SK-N-SH (cell line): ENCODE measurements around the gene CCKAR. TPM values are rescaled to one million over a fixed set of nuclear protein-coding genes. Genes with fewer than 3 reads are reported as not detected.

Experiments used
- CTCF ChIA-PET: fragments of 300-600, 350-600 bp; formaldehyde crosslinking; extraction: SDS; loops from one replicate; lab custom pipeline; 2021; lab: Yijun Ruan, JAX
- POLR2A ChIA-PET: fragments of 350-600 bp; sonication (Branson Sonifier 250); formaldehyde crosslinking; extraction: SDS; loops from one replicate; lab custom pipeline; 2020; ENCODE audit warnings: antibody characterized with exemption, inconsistent platforms; lab: Yijun Ruan, JAX
- DNase-seq: peaks from one replicate; pipeline ENCODE4 v3.0.0; 2012
- H2AFZ ChIP-seq: fragments of 200-600 bp; sonication (generic); 2 replicates; pipeline ENCODE4 v1.8.1; 2016; ENCODE audit warnings: antibody characterized with exemption, mild to moderate bottlenecking, low read depth
- H3F3A ChIP-seq: fragments of 200-600 bp; sonication (generic); replicated peaks from 2 replicates; pipeline ENCODE3; 2016; ENCODE audit warnings: antibody characterized with exemption, mild to moderate bottlenecking; ENCODE audit not compliant: insufficient read depth
- H3K27ac ChIP-seq, 2 experiments: fragments of 200-500 bp in 1 of 2; fragments of 200-600 bp in 1 of 2; sonication (Bioruptor generic) in 1 of 2; sonication (generic), shearing (Covaris generic) in 1 of 2; 2 replicates each; pipeline versions ENCODE4 v1.5.1 to v1.6.1; 2014 to 2016; ENCODE audit warnings: low read depth in 2 of 2, inconsistent platforms in 1 of 2, low read length in 1 of 2, mild to moderate bottlenecking in 1 of 2, mixed read lengths in 1 of 2
- H3K27me3 ChIP-seq: fragments of 200-600 bp; sonication (generic), shearing (Covaris generic); 2 replicates; pipeline ENCODE4 v1.6.1; 2016; ENCODE audit warnings: mixed run types; ENCODE audit not compliant: insufficient read depth
- H3K36me3 ChIP-seq, 2 experiments: fragments of 200-500 bp in 1 of 2; fragments of 200-600 bp in 1 of 2; sonication (Bioruptor generic) in 1 of 2; sonication (generic) in 1 of 2; replicated peaks in 1 of 2; 2 replicates each; pipeline versions ENCODE3 to v1.5.1; 2014 to 2016; ENCODE audit warnings: low read length in 1 of 2, mild to moderate bottlenecking in 1 of 2; ENCODE audit not compliant: insufficient read depth in 2 of 2, control insufficient read depth in 1 of 2
- H3K4me1 ChIP-seq, 2 experiments: fragments of 200-500 bp in 1 of 2; fragments of 200-600 bp in 1 of 2; sonication (Bioruptor generic) in 1 of 2; sonication (generic), shearing (Covaris generic) in 1 of 2; 2 replicates each; pipeline versions ENCODE4 v1.5.1 to v1.6.1; 2014 to 2016; ENCODE audit warnings: low read depth in 1 of 2, low read length in 1 of 2, mixed run types in 1 of 2; ENCODE audit not compliant: insufficient read depth in 2 of 2, control insufficient read depth in 1 of 2
- H3K4me2 ChIP-seq: fragments of 200-600 bp; sonication (generic), shearing (Covaris generic); 2 replicates; pipeline ENCODE4 v1.6.1; 2017; ENCODE audit warnings: mixed run types
- H3K4me3 ChIP-seq, 2 experiments: fragments of 200-500 bp in 1 of 2; fragments of 200-600 bp in 1 of 2; sonication (Bioruptor generic) in 1 of 2; sonication (generic), shearing (Covaris generic) in 1 of 2; 2 replicates each; pipeline versions ENCODE4 v1.5.1 to v1.8.1; 2014 to 2016; ENCODE audit warnings: low read depth in 2 of 2, inconsistent platforms in 1 of 2, low read length in 1 of 2, mild to moderate bottlenecking in 1 of 2, mixed read lengths in 1 of 2, moderate library complexity in 1 of 2
- H3K79me2 ChIP-seq: fragments of 200-600 bp; sonication (generic); 2 replicates; pipeline ENCODE4 v1.8.1; 2017; ENCODE audit warnings: mild to moderate bottlenecking; ENCODE audit not compliant: insufficient read depth
- H3K9ac ChIP-seq: fragments of 200-600 bp; sonication (generic); 2 replicates; pipeline ENCODE4 v1.6.1; 2017; ENCODE audit warnings: mixed run types
- H3K9me2 ChIP-seq: fragments of 200-600 bp; sonication (generic); 2 replicates; pipeline ENCODE4 v1.6.1; 2017; ENCODE audit warnings: mixed run types
- H3K9me3 ChIP-seq: fragments of 200-600 bp; sonication (generic); 2 replicates; pipeline ENCODE4 v1.6.1; 2017; ENCODE audit warnings: mixed run types, mild to moderate bottlenecking, moderate library complexity
- H4K20me1 ChIP-seq: fragments of 200-600 bp; sonication (generic); 2 replicates; pipeline ENCODE4 v1.6.1; 2017; ENCODE audit warnings: mild to moderate bottlenecking, mixed run types; ENCODE audit not compliant: insufficient read depth
- CTCF ChIP-seq: fragments of 200-600 bp; sonication (generic); IDR thresholded peaks from 2 replicates; pipeline ENCODE4 v1.6.1; 2017; ENCODE audit warnings: antibody characterized with exemption, mild to moderate bottlenecking, moderate library complexity
- ELF1 ChIP-seq: IDR thresholded peaks from 2 replicates; pipeline ENCODE4 v1.4.0; 2012
- EP300 ChIP-seq, 2 experiments: IDR thresholded peaks; 2 replicates each; pipeline versions ENCODE4 v1.4.0 to v1.6.1; 2012; ENCODE audit warnings: borderline replicate concordance in 1 of 2, low read depth in 1 of 2, low read length in 1 of 2
- FOXJ3 ChIP-seq: sonication (generic); formaldehyde crosslinking; IDR thresholded peaks from 2 replicates; pipeline ENCODE4 v1.5.1; 2020; ENCODE audit warnings: mild to moderate bottlenecking, missing genetic modification reagents
- GATA2 ChIP-seq: sonication (generic); formaldehyde crosslinking; IDR thresholded peaks from 2 replicates; pipeline ENCODE4 v1.5.0; 2020; ENCODE audit warnings: mild to moderate bottlenecking, missing genetic modification reagents
- IRF3 ChIP-seq: fragments of 150-350 bp; IDR thresholded peaks from 2 replicates; pipeline ENCODE4 v1.6.1; 2016; ENCODE audit warnings: mild to moderate bottlenecking, low read depth, low read length
- JUND ChIP-seq: IDR thresholded peaks from 2 replicates; pipeline ENCODE4 v1.4.0; 2012
- MAX ChIP-seq: IDR thresholded peaks from 2 replicates; pipeline ENCODE4 v1.4.0; 2012; ENCODE audit warnings: low read depth
- MXI1 ChIP-seq: IDR thresholded peaks from 2 replicates; pipeline ENCODE4 v1.6.1; 2012; ENCODE audit warnings: mild to moderate bottlenecking, low read depth, low read length, improper control_type of control experiment
- NFIC ChIP-seq: IDR thresholded peaks from 2 replicates; pipeline ENCODE4 v1.4.0; 2012; ENCODE audit warnings: borderline replicate concordance
- PBX3 ChIP-seq: IDR thresholded peaks from 2 replicates; pipeline ENCODE4; 2012
- POLR2AphosphoS5 ChIP-seq: IDR thresholded peaks from 2 replicates; pipeline ENCODE4 v1.6.1; 2012; ENCODE audit warnings: low read depth, low read length
- RAD21 ChIP-seq: IDR thresholded peaks from 2 replicates; pipeline ENCODE4 v1.6.1; 2012; ENCODE audit warnings: mild to moderate bottlenecking, low read length
- RCOR1 ChIP-seq: fragments of 150-350 bp; IDR thresholded peaks from 2 replicates; pipeline ENCODE4 v1.6.1; 2017; ENCODE audit warnings: antibody characterized with exemption, low read length
- RXRA ChIP-seq: IDR thresholded peaks from 2 replicates; pipeline ENCODE4 v1.4.0; 2012; ENCODE audit warnings: low read depth, mild to moderate bottlenecking, borderline replicate concordance
- SIN3A ChIP-seq: IDR thresholded peaks from 2 replicates; pipeline ENCODE4 v1.6.1; 2012; ENCODE audit warnings: low read depth, mild to moderate bottlenecking, low read length, moderate library complexity, borderline replicate concordance
- TAF1 ChIP-seq: IDR thresholded peaks from 2 replicates; pipeline ENCODE4 v1.6.1; 2012; ENCODE audit warnings: low read depth, mild to moderate bottlenecking, low read length, moderate library complexity, borderline replicate concordance
- TEAD4 ChIP-seq: IDR thresholded peaks from 2 replicates; pipeline ENCODE4 v1.4.0; 2012; ENCODE audit warnings: mild to moderate bottlenecking, borderline replicate concordance; ENCODE audit not compliant: insufficient read depth
- ZBTB33 ChIP-seq: IDR thresholded peaks from 2 replicates; pipeline ENCODE4 v1.4.0; 2012; ENCODE audit warnings: low read depth, borderline replicate concordance
- WGBS: methylation state at CpG from one replicate; pipeline ENCODE4 v1.1.6; 2017; ENCODE audit warnings: low lambda C conversion rate; 5-methylcytosine and 5-hydroxymethylcytosine counted together
- polyA plus RNA-seq, 3 experiments: library from polyadenylated mRNA; depleted of rRNA; stranded (reverse); fragments of >200 nt; gene quantifications; 2 replicates each; pipeline ENCODE4 v1.2.3, GENCODE V29; 2012

The CCKAR gene
- polyA plus RNA-seq, 1 of the 3 experiments (the other 2 are of a cell fraction): not detected

- no peak for TF ChIP-seq ZBTB33
- TF ChIP-seq TEAD4: no peak
- TF ChIP-seq RCOR1: no peak
- TF ChIP-seq TAF1: no peak
- TF ChIP-seq RAD21: no peak
- no peak for TF ChIP-seq ELF1
- no peak for TF ChIP-seq GATA2 (CRISPR knock-in tag)
- no peak for TF ChIP-seq MXI1
These were observed 41.3 kb upstream of the CCKAR start (continued) for GRCh38 chr4:26531491-26532116.

- no peaks in the 10 kb centered on the region for H3K27me3 ChIP-seq
- H3F3A ChIP-seq: peaks cover 5% of the 10 kb centered on the region
- H4K20me1 ChIP-seq: no peaks in the 10 kb centered on the region
- 82% methylated on average over 5 of the region's 5 CpGs for WGBS
- peaks cover 0 to 7% of the 10 kb centered on the region in 2 experiments; a peak in 2 of 4 replicates for H3K4me1 ChIP-seq
- no peak overlapping the region for H2AFZ ChIP-seq
- no peak overlapping the region for H3K4me3 ChIP-seq
- H3K79me2 ChIP-seq: no peaks in the 10 kb centered on the region
- no peaks in the 10 kb centered on the region for H3K9me2 ChIP-seq
- no peak for TF ChIP-seq MXI1
- TF ChIP-seq MAX: no peak
- no peak for TF ChIP-seq ELF1
- TF ChIP-seq RAD21: no peak
- TF ChIP-seq SIN3A: no peak
- TF ChIP-seq GATA2 (CRISPR knock-in tag): no peak
- no peak for TF ChIP-seq CTCF
- no peak for TF ChIP-seq JUND
- TF ChIP-seq RXRA: no peak
- no peak for TF ChIP-seq POLR2AphosphoS5
- TF ChIP-seq IRF3: no peak
- no peak for TF ChIP-seq EP300 (IDR thresholded peaks at IDR 0.05; ENCODE audit: borderline replicate concordance in 1 of 2, low read depth in 1 of 2, low read length in 1 of 2)
- no peak for TF ChIP-seq PBX3
- no peak for TF ChIP-seq NFIC
- no peak for TF ChIP-seq RCOR1
- no peak for TF ChIP-seq FOXJ3 (CRISPR knock-in tag)
- TF ChIP-seq, all 33 proteins: peak for 0
- DNase-seq: no peak
- Histone ChIP-seq H3K4me2 (no peak overlapping the region), H3K27ac (no peak overlapping the region), H3K36me3 (no peaks in the 10 kb centered on the region), H3K9ac (no peak overlapping the region), H3K9me3 (no peaks in the 10 kb centered on the region)
- CTCF ChIA-PET: no interaction called here
- POLR2A ChIA-PET: no interaction called here
These were observed 39.8 kb upstream of the CCKAR start for GRCh38 chr4:26530099-26530498.
